GM18858 (cell line): Measurements from ENCODE around the gene GPR26.
"Not testable (repeated sequence)": the region's sequence is repeated elsewhere in the genome, so short reads cannot be mapped to it uniquely, and the experiment has no call there.

ENCODE experiments used
- ATAC-seq: cut with Tn5 transposase; IDR thresholded peaks from one replicate; pipeline ENCODE4 v1.9.1; 2021; ENCODE audit not compliant: unreplicated experiment

The GPR26 gene

GRCh38 chr10:123704076-123704475, 37.9 kb downstream of the GPR26 start:
- ATAC-seq: no peak

GRCh38 chr10:123704812-123705211, 38.7 kb downstream of the GPR26 start:
- ATAC-seq: no peak

DNA sequence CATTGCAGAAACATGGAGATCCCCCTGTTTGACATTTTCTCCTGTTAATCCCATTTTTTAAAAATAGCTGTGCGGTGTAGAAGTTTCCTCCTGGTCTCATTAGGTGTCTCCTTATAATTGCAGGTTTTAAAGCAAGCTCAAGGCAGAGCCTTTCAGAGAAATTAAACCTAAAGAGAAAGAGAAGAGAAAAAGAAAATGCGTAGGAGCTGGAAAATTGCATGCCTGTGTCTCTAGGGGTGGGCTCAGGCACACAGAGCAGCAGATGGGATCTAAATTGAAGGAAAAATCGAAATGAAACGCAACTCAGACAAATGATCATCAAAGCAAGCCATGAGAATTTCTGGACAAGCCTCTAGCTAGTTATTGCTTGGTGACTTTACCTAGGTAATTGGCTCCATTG, 40.1 kb downstream of the GPR26 start:
- ATAC-seq: no peak

GRCh38 chr10:123715546-123715945, 49.4 kb downstream of the GPR26 start:
- ATAC-seq: no peak

GRCh38 chr10:123717336-123717735, 51.2 kb downstream of the GPR26 start:
- no peak for ATAC-seq

DNA sequence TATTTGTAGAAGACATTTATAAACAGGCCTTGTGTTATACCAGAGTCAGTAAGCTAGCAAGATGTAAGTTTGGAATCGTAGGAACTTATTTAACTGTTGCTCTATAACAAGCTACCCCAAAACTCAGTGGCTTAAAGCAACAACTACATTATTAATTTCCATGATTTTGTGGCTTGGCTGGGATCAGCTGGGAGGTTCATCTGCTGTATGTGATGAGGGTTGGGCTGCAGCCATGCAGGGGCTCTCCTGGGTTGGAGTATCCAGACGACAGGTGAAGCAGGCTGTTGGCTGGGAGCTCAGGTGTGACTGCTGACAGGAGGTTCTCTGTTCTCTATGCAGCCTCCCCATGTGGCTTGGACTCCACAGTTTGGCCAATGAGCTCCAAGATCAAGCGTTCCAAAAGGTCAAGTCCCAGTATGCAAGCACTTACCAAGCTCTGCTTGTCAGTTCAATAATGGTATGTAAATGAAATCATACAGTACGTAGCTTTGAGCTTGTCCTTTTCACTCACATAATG, 52.4 kb downstream of the GPR26 start:
- no peak for ATAC-seq

DNA sequence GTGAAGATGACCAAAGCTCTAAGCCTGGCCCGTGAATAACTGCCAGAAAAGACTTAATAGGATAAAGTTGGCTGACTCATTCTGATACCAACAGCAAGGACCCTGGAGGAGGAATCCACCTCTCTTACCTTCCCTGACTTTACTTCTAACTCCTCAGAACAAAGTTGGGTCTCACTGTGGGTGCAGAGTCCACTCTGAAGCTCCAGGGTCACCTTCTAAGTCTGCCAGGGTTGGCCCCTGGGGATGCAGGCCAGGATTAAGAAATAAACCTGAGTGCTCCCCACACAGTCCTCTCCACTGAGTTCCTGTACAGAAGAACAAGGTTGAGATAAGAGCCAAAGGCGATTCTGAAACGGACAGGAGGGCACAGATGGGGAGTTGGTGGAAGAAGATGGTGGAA, 54.4 kb downstream of the GPR26 start:
- no peak for ATAC-seq

GRCh38 chr10:123721441-123722049, 55.4 kb downstream of the GPR26 start:
- ATAC-seq: no peak

- ATAC-seq: no peak
These were observed 56.2 kb downstream of the GPR26 start for GRCh38 chr10:123722351-123722750.

DNA sequence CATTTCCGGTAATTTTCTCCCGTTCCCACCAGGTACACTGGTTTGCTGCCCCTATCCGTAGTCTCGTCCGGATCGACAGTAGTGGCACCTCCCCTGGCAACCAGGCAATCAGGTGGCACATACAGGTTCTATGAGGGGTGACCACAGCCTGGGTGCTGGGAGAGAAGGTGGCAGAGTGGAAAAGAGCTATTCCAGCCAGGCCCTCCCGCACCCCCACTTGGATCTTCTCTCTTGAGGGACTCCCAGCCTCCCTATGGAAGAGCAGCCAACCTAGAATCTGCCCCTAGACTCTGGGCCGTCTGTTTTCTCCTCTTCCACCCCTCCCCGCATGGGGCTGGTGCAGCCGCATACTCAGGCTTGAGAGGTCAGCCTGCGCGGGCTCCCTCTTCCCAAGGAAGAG, 58.6 kb downstream of the GPR26 start:
- ATAC-seq: no peak

- ATAC-seq: no peak
These were observed 60.2 kb downstream of the GPR26 start for GRCh38 chr10:123726381-123726780.

- no peak for ATAC-seq
These were observed 60.7 kb downstream of the GPR26 start for GRCh38 chr10:123726836-123727235.

GRCh38 chr10:123729523-123729922, 63.4 kb downstream of the GPR26 start:
- no peak for ATAC-seq

DNA sequence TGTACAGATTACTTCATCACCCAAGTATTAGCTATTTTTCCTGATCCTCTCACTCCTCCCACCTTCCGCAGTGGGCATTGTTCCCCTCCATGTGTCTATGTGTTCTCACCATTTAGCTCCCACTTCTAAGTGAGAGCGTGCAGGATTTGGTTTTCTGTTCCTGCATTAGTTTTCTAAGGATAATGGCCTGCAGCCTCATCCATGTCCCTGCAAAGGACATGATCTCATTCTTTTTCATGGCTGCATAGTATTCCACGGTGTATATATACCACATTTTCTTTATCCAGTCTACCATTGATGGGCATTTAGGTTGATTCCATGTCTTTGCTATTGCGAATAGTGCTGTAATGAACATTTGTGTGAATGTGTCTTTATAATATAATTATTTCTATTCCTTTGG, 70.8 kb downstream of the GPR26 start:
- ATAC-seq: not testable (repeated sequence)

GRCh38 chr10:123741146-123741545, 75.0 kb downstream of the GPR26 start:
- no peak for ATAC-seq

- ATAC-seq: no peak
These were observed 75.6 kb downstream of the GPR26 start for GRCh38 chr10:123741711-123742110.

GRCh38 chr10:123742751-123743440, 76.7 kb downstream of the GPR26 start:
- no peak for ATAC-seq

DNA sequence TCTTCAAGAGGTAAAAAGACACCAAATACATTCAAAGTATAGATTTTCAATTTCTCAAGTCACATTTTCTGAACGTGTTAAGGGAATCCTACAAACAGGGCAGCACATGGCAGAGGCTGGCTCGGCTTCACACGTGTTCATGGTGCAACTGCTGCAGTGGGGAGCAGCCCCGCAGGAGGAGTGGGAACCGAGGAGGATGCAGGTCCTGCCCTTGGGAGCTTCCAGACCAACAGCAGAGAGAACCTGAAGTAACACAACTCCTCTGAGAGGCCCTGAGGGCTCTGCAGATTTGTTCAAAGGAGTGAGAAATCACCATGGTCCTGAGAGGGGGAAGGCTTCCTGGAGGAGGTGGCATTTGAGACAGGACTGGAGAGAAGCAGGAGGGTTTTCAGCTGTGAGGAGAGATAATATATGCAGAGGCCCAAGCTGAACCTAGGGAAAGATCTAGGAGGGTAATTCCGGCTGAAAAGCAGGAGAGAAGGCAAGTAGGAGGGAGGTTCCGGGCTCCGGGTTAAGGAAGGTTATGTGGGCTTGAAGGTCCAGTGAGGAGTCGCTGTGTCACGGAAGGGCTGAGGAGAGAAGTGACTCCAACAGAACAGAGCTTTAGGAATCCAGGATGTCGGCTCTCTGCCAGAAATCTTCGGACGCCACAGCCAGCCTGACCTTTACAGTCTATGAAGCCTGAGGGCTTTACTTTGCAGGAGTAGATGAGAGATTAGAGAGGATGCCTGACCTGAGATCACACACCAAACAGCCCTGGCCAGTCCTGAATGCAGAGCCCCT, 77.5 kb downstream of the GPR26 start:
- no peak for ATAC-seq

DNA sequence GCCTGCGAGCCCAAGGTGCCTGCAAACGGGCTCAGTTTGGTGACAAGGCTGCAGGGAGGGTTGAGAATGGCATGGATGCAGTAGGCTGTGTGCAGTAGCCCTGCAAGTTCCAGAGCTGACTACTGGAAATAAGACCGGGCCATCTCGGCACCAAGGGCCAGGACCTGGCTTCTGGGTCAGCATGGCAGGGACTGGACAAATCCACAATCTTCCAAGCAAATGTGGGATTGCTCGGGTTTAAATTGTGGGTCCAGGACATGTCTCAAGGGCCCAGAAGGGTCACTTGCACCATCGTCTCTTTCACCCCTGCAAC, 78.0 kb downstream of the GPR26 start:
- ATAC-seq: no peak
